ENCODE results near the gene MCOLN2. TPM values are rescaled to one million over a fixed set of nuclear protein-coding genes. Genes with fewer than 3 reads are reported as not detected.

Gene MCOLN2
- total and polyA plus RNA-seq, 2 of the 4 experiments (the other 2 are of a cell fraction), result 0.43 to 0.54 TPM

DNA sequence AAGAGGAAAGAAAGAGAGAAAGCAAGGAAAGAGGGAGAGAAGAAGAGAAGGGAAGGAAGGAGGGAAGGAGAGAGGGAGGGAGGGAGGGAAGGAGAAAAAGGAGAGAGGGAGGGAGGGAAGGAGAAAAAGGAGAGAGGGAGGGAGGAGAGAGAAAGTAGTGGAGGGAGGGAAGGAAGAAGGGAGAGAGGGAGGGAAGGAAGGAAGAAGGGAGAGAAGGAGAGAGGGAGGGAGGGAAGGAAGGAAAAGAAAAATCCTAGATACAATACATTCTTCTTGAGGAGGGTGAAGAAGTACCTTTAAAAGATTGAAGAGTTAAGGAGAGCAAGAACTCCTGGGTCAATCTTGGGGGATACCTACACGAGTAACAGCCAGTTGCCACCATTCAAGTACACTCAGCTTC, 29.2 kb downstream of the MCOLN2 start:
- Histone ChIP-seq H3K9me3 (ENCODE audit: control insufficient read depth, insufficient read depth, low read length) (no peaks in the 10 kb centered on the region), H3K4me3 (ENCODE audit: insufficient read depth, low read depth, low read length) (no peak overlapping the region), H3K27ac (ENCODE audit: insufficient read depth, low read length) (no peak overlapping the region), H2BK5ac (ENCODE audit: low read depth, low read length, poor library complexity, severe bottlenecking) (no peak overlapping the region), H3K14ac (replicated peaks; ENCODE audit: low read depth, low read length) (no peak overlapping the region), H2BK120ac (ENCODE audit: low read depth, low read length) (no peak overlapping the region), H4K20me1 (ENCODE audit: insufficient read depth, low read length) (no peaks in the 10 kb centered on the region), H3K56ac (ENCODE audit: extremely low read depth, insufficient read depth, low read length) (no peak overlapping the region), H3K36me3 (ENCODE audit: control insufficient read depth, insufficient read depth, low read length) (no peaks in the 10 kb centered on the region), H4K91ac (ENCODE audit: insufficient read depth, low read depth, low read length) (no peak overlapping the region), H3K4me1 (ENCODE audit: control insufficient read depth, insufficient read depth, low read length) (no peaks in the 10 kb centered on the region), H2BK20ac (ENCODE audit: low read depth, low read length) (no peak overlapping the region), H4K5ac (ENCODE audit: low read depth, low read length) (no peak overlapping the region), H3K27me3 (ENCODE audit: control insufficient read depth, insufficient read depth, low read length) (no peaks in the 10 kb centered on the region; the same call in 1 of the 2 replicates), H3K9me1 (ENCODE audit: insufficient read depth, low read length) (no peaks in the 10 kb centered on the region), H2AFZ (replicated peaks; ENCODE audit: low read length, poor library complexity) (no peak overlapping the region), H3K79me1 (ENCODE audit: low read depth in 1 of 2, low read length in 2 of 2) (no peaks in the 10 kb centered on the region), H3K9ac (ENCODE audit: low read depth, low read length) (no peak overlapping the region), H3K23ac (ENCODE audit: low read depth, low read length) (no peak overlapping the region), H3K4ac (ENCODE audit: low read depth, low read length) (no peak overlapping the region), H3K18ac (ENCODE audit: low read depth, low read length) (no peak overlapping the region), H2BK15ac (ENCODE audit: low read depth, low read length) (no peak overlapping the region), H2AK9ac (replicated peaks; ENCODE audit: low read depth, low read length, poor library complexity) (no peak overlapping the region), H4K8ac (ENCODE audit: low read depth in 2 of 2, low read length in 2 of 2) (no peak overlapping the region), H3K4me2 (ENCODE audit: low read depth, low read length) (no peak overlapping the region), H2AK5ac (ENCODE audit: low read depth, low read length) (no peak overlapping the region)
- no peak for ATAC-seq (ENCODE audit: low read depth)
- BruUV-seq (replicated peaks), result no TSS peak
- intact Hi-C loops (cut with micrococcal nuclease) (no loop called here), dilution Hi-C loops (cut with HindIII; ENCODE audit: low sequenced_read_pairs, unreplicated experiment) (no loop called here), in situ Hi-C loops (cut with MboI; ENCODE audit: low sequenced_read_pairs) (no loop called here)
- TF ChIP-seq CEBPB (IDR thresholded peaks at IDR 0.05; ENCODE audit: low read depth, low read length) (no peak), POLR2A (IDR thresholded peaks at IDR 0.05; ENCODE audit: low read depth, low read length) (no peak), MXI1 (IDR thresholded peaks at IDR 0.05; ENCODE audit: borderline replicate concordance, low read depth, low read length) (no peak), CHD1 (IDR thresholded peaks at IDR 0.05; ENCODE audit: low read depth, low read length) (no peak), RCOR1 (IDR thresholded peaks at IDR 0.05; ENCODE audit: insufficient replicate concordance, low read length) (no peak), NFE2L2 (IDR thresholded peaks at IDR 0.05; ENCODE audit: low read depth, low read length) (no peak), SMC3 (IDR thresholded peaks at IDR 0.05; ENCODE audit: low read depth, low read length) (no peak), MAZ (IDR thresholded peaks at IDR 0.05; ENCODE audit: borderline replicate concordance, low read depth, low read length) (no peak), BHLHE40 (IDR thresholded peaks at IDR 0.05; ENCODE audit: low read depth, low read length) (no peak), RAD21 (IDR thresholded peaks at IDR 0.05; ENCODE audit: low read length) (no peak)
- TF ChIP-seq, protein P1, sequence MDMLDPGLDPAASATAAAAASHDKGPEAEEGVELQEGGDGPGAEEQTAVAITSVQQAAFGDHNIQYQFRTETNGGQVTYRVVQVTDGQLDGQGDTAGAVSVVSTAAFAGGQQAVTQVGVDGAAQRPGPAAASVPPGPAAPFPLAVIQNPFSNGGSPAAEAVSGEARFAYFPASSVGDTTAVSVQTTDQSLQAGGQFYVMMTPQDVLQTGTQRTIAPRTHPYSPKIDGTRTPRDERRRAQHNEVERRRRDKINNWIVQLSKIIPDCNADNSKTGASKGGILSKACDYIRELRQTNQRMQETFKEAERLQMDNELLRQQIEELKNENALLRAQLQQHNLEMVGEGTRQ (IDR thresholded peaks at IDR 0.05; ENCODE audit: low read depth, low read length), result no peak
- no peak for DNase-seq
- no CpG with 5 or more reads among the region's 1 CpG for WGBS, 2 experiments (ENCODE audit: extremely low coverage in 2 of 2, insufficient read length in 1 of 2)
- POLR2A ChIA-PET (ENCODE audit: unreplicated experiment), result no interaction called here
- CTCF ChIA-PET, result no interaction called here

Data from IMR-90 (cell line).